MM.1S (cell line): ENCODE measurements around the gene TENT4B.

ENCODE experiments used
- DNase-seq: peaks from one replicate; pipeline ENCODE4 v3.0.0-alpha.2; 2015
- H2AFZ ChIP-seq: fragments of 300-600 bp; sonication (generic); 2 replicates; pipeline ENCODE4 v1.6.0; 2016; ENCODE audit warnings: antibody characterized with exemption, low read length
- H3F3A ChIP-seq: fragments of 300-600 bp; sonication (generic); 2 replicates; pipeline ENCODE4 v1.6.1; 2016; ENCODE audit warnings: mild to moderate bottlenecking, antibody characterized with exemption, low read length, moderate library complexity, mixed read lengths; ENCODE audit not compliant: insufficient read depth
- H3K27ac ChIP-seq: fragments of 300-600 bp; sonication (generic); 2 replicates; pipeline ENCODE4 v1.5.1; 2016; ENCODE audit warnings: mild to moderate bottlenecking, low read length
- H3K27me3 ChIP-seq: fragments of 300-600 bp; sonication (generic); replicated peaks from 2 replicates; pipeline ENCODE4 v1.6.0; 2016; ENCODE audit warnings: low read length; ENCODE audit not compliant: insufficient read depth
- H3K36me3 ChIP-seq: fragments of 300-600 bp; sonication (generic); replicated peaks from 2 replicates; pipeline ENCODE4 v1.6.1; 2016; ENCODE audit warnings: mild to moderate bottlenecking, low read length, mixed read lengths; ENCODE audit not compliant: insufficient read depth
- H3K4me1 ChIP-seq: fragments of 300-600 bp; sonication (generic); 2 replicates; pipeline ENCODE4 v1.6.1; 2016; ENCODE audit warnings: low read length, mixed read lengths
- H3K4me2 ChIP-seq: fragments of 300-600 bp; sonication (generic); 2 replicates; pipeline ENCODE4 v1.6.0; 2016; ENCODE audit warnings: low read depth, low read length
- H3K4me3 ChIP-seq: fragments of 300-600 bp; sonication (generic); 2 replicates; pipeline ENCODE4 v1.5.1; 2016; ENCODE audit warnings: low read length, mixed read lengths
- H3K79me2 ChIP-seq: fragments of 300-600 bp; sonication (generic); 2 replicates; pipeline ENCODE4 v1.6.1; 2016; ENCODE audit warnings: mixed run types, low read length, mixed read lengths
- H3K9ac ChIP-seq: fragments of 300-600 bp; sonication (generic); 2 replicates; pipeline ENCODE4 v1.6.1; 2016; ENCODE audit warnings: low read length, mixed read lengths
- H3K9me2 ChIP-seq: fragments of 300-600 bp; sonication (generic); replicated peaks from 2 replicates; pipeline ENCODE4 v1.6.1; 2016; ENCODE audit warnings: mild to moderate bottlenecking, low read length, mixed read lengths; ENCODE audit not compliant: insufficient read depth
- H3K9me3 ChIP-seq: fragments of 300-600 bp; sonication (generic); replicated peaks from 2 replicates; pipeline ENCODE4 v1.6.1; 2016; ENCODE audit warnings: mild to moderate bottlenecking, low read length, mixed read lengths; ENCODE audit not compliant: insufficient read depth
- H4K20me1 ChIP-seq: fragments of 300-600 bp; sonication (generic); 2 replicates; pipeline ENCODE4 v1.6.1; 2016; ENCODE audit warnings: mild to moderate bottlenecking, low read length, moderate library complexity, mixed read lengths; ENCODE audit not compliant: insufficient read depth
- EZH2 ChIP-seq: fragments of 300-600 bp; sonication (generic); optimal IDR thresholded peaks from 2 replicates; pipeline ENCODE3; 2017; ENCODE audit warnings: low read depth, mild to moderate bottlenecking, antibody characterized with exemption, low read length, mixed read lengths
- EZH2phosphoT487 ChIP-seq: fragments of 300-600 bp; sonication (generic); IDR thresholded peaks from 2 replicates; pipeline ENCODE4 v1.6.1; 2018; ENCODE audit warnings: antibody characterized with exemption, low read length
- TF ChIP-seq, protein P1 (sequence below): fragments of 300-600 bp; sonication (generic); IDR thresholded peaks from 2 replicates; pipeline ENCODE4 v1.5.1; 2016; ENCODE audit warnings: antibody characterized with exemption, low read length, mixed read lengths

TENT4B gene

DNA sequence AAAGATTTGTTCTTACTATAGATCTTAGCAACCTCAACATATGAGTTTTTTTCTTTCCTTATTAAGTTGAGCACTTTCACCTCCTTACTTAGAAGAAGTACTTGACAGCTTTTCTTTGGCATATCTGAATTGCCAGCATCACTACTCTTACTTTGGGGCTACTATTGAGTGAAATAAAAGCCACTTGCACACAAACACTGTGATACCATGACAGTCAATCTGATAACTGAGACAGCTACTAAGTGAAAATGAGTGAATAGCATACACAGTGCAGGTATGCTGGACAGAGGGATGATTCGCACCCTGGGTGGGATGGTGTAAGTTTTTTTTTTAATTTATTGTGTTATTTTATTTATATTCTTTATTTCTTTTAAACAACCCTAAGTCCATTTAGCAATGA lies 13.5 kb upstream of the TENT4B start:
- no peak for DNase-seq
- no peaks in the 10 kb centered on the region for H3K79me2 ChIP-seq
- H3K27ac ChIP-seq, result no peak overlapping the region
- H3K4me3 ChIP-seq, result no peak overlapping the region
- no peaks in the 10 kb centered on the region for H3K36me3 ChIP-seq
- H3K9me3 ChIP-seq, result no peaks in the 10 kb centered on the region
- H3K9me2 ChIP-seq, result no peaks in the 10 kb centered on the region
- H3F3A ChIP-seq, result no peaks in the 10 kb centered on the region
- H3K4me2 ChIP-seq, result no peak overlapping the region
- no peak for TF ChIP-seq EZH2phosphoT487
- no peak for TF ChIP-seq EZH2
- TF ChIP-seq, protein P1, sequence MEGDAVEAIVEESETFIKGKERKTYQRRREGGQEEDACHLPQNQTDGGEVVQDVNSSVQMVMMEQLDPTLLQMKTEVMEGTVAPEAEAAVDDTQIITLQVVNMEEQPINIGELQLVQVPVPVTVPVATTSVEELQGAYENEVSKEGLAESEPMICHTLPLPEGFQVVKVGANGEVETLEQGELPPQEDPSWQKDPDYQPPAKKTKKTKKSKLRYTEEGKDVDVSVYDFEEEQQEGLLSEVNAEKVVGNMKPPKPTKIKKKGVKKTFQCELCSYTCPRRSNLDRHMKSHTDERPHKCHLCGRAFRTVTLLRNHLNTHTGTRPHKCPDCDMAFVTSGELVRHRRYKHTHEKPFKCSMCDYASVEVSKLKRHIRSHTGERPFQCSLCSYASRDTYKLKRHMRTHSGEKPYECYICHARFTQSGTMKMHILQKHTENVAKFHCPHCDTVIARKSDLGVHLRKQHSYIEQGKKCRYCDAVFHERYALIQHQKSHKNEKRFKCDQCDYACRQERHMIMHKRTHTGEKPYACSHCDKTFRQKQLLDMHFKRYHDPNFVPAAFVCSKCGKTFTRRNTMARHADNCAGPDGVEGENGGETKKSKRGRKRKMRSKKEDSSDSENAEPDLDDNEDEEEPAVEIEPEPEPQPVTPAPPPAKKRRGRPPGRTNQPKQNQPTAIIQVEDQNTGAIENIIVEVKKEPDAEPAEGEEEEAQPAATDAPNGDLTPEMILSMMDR, result no peak
- H2AFZ ChIP-seq, result no peak overlapping the region
- no peak overlapping the region for H3K9ac ChIP-seq
- H3K27me3 ChIP-seq, result no peaks in the 10 kb centered on the region
- H3K4me1 ChIP-seq, result no peaks in the 10 kb centered on the region
- no peaks in the 10 kb centered on the region for H4K20me1 ChIP-seq

DNA sequence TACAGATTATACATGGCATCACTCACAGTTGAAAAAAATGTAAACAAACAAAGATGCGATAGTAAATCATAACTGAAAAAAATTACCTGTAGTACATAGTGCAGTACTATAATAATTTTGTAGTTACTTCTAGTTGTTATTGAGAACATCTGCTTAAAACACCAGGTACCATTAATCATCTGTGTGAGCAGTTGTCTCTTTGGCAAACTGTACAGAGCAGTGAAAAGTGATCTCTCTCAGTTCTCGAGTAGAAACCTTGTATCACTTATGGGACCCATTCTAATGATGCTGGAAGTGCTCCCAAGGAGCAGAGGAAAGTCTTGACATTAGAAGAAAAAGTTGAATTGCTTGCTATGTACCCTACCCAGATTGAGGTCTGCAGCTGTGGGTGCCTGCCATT lies 8.9 kb upstream of the TENT4B start:
- Histone ChIP-seq H3K79me2 (no peaks in the 10 kb centered on the region), H3F3A (no peaks in the 10 kb centered on the region), H3K9me2 (no peaks in the 10 kb centered on the region), H3K9ac (no peak overlapping the region), H3K9me3 (no peaks in the 10 kb centered on the region), H3K4me1 (no peaks in the 10 kb centered on the region), H2AFZ (no peak overlapping the region), H3K27me3 (no peaks in the 10 kb centered on the region), H3K4me3 (no peak overlapping the region), H3K36me3 (no peaks in the 10 kb centered on the region), H4K20me1 (no peaks in the 10 kb centered on the region), H3K4me2 (no peak overlapping the region), H3K27ac (no peak overlapping the region)
- DNase-seq, result no peak
- TF ChIP-seq, protein P1, result no peak
- TF ChIP-seq EZH2 (no peak), EZH2phosphoT487 (no peak)

DNA sequence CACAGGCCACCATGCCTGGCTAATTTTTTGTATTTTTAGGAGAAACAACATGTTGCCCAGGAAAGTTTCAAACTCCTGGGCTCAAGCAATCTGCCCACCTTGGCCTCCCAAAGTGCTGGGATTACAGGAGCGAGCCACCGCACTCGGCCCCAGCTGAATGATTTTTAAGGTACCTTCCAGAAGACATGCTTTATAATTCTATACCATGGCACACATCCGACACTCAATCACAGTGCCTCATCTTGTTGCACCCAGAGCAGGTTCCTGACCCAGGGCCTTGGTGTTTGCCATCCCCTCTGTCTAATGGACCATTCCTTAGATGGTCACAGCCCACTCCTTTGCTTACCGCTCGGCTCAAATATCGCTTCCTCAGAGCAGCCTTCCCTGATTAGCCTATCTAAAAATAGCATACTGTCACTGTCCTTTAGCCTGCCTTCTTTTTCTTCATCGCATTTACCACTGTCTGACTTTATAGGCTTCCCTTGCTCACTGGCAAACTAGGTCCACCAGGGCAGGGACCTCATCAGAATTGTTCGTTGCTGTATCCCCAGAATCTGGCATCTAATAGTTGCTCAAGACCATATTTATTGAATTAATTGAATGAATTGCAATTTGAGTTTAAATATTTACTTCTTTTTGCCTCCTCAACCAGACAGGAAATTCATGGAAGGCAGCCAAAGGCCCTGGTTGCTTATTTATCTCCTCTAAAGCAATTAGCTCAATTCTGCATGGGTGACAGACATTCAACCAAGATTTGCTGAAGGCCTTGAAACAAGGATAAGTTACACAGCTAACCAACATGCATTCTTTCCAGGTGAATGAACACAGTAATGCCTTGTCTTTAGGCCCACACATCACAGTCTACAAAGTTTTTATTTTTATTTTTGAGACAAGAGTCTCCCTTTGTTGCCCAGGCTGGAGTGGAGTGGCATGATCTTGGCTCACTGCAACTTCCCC lies 6.3 kb upstream of the TENT4B start:
- Histone ChIP-seq H3K36me3 (no peaks in the 10 kb centered on the region), H3K4me3 (no peak overlapping the region), H3F3A (peaks cover under 1% of the 10 kb centered on the region; the same call in 1 of the 2 replicates), H3K9me2 (no peaks in the 10 kb centered on the region), H2AFZ (no peak overlapping the region), H3K4me1 (peaks cover 4% of the 10 kb centered on the region; the same call in 1 of the 2 replicates), H3K4me2 (no peak overlapping the region), H3K9me3 (no peaks in the 10 kb centered on the region), H3K27me3 (no peaks in the 10 kb centered on the region), H3K27ac (no peak overlapping the region), H4K20me1 (no peaks in the 10 kb centered on the region), H3K9ac (no peak overlapping the region), H3K79me2 (no peaks in the 10 kb centered on the region)
- no peak for DNase-seq
- TF ChIP-seq, protein P1, result no peak
- TF ChIP-seq EZH2, result no peak
- TF ChIP-seq EZH2phosphoT487, result no peak
